Breast epithelium (tissue), 4 donors: ENCODE measurements around the gene NRCAM. TPM values are rescaled to one million over a fixed set of nuclear protein-coding genes. Genes with fewer than 3 reads are reported as not detected.

ENCODE experiments used
- DNase-seq, 2 donors: peaks; one replicate each; pipeline ENCODE4 v3.0.0-alpha.2; 2019; ENCODE audit warnings: low spot score in 2 of 2
- H3K27ac ChIP-seq, 2 donors: fragments of 200-600 bp; sonication (generic) in 1 of 2; one replicate each; pipeline ENCODE4 v1.5.1; 2016 to 2019; ENCODE audit warnings: mild to moderate bottlenecking in 1 of 2
- H3K27me3 ChIP-seq, 2 donors: fragments of 200-600 bp; sonication (generic) in 1 of 2; one replicate each; pipeline versions ENCODE4 v1.5.1 to v1.6.0; 2017 to 2019; ENCODE audit warnings: control low read depth in 1 of 2, mild to moderate bottlenecking in 1 of 2
- H3K36me3 ChIP-seq: fragments of 200-600 bp; one replicate; pipeline ENCODE4 v1.5.1; 2019
- H3K4me1 ChIP-seq, 2 donors: fragments of 200-600 bp; sonication (generic); one replicate each; pipeline ENCODE4 v1.5.1; 2016 to 2019; ENCODE audit warnings: control low read depth in 1 of 2
- H3K4me3 ChIP-seq, 3 donors: fragments of 200-600 bp; sonication (generic); 1 replicate in 2 of 3; 2 replicates in 1 of 3; pipeline ENCODE4 v1.5.1; 2016 to 2019; ENCODE audit warnings: mild to moderate bottlenecking in 3 of 3, moderate library complexity in 2 of 3
- H3K9me3 ChIP-seq, 2 donors: fragments of 200-600 bp; sonication (generic) in 1 of 2; one replicate each; pipeline ENCODE4 v1.5.1; 2016 to 2019; ENCODE audit warnings: control low read depth in 1 of 2
- CTCF ChIP-seq, 3 donors: fragments of 450-650 bp; IDR thresholded peaks; one replicate each; pipeline ENCODE4 v1.5.1; 2016 to 2017; ENCODE audit warnings: antibody characterized with exemption in 3 of 3, mild to moderate bottlenecking in 3 of 3, moderate library complexity in 3 of 3
- POLR2A ChIP-seq: fragments of 450-650 bp; IDR thresholded peaks from one replicate; pipeline ENCODE4 v1.6.1; 2016; ENCODE audit warnings: antibody characterized with exemption, mild to moderate bottlenecking, moderate library complexity
- POLR2AphosphoS5 ChIP-seq, 3 donors: sonication (generic); formaldehyde crosslinking; IDR thresholded peaks; one replicate each; pipeline ENCODE4 v1.6.1; 2017; ENCODE audit warnings: antibody characterized with exemption in 3 of 3
- intact Hi-C: fragments of 100-400 bp; cut with DNase I; formaldehyde crosslinking; loops from one replicate; pipeline ENCODE4 v1.15.1; 2023; ENCODE audit warnings: low total_unique reads
- total RNA-seq, 3 donors: library from RNA; depleted of rRNA; stranded (reverse); fragments of >200 nt; gene quantifications; one replicate each; pipeline ENCODE4 v1.1.0, GENCODE V29; 2016

Gene NRCAM
- total RNA-seq, 3 donors from 2014 or later, result 3.3 to 62.4 (median 4.2) TPM

- H3K4me3 ChIP-seq, result no peak overlapping the region
- TF ChIP-seq POLR2AphosphoS5 (IDR thresholded peaks at IDR 0.05) (no peak), CTCF (IDR thresholded peaks at IDR 0.05) (no peak), POLR2A (no peak)
- H3K36me3 ChIP-seq, result no peaks in the 10 kb centered on the region
- no peaks in the 10 kb centered on the region for H3K27me3 ChIP-seq
- H3K27ac ChIP-seq, result no peak overlapping the region
- intact Hi-C loops, result no loop called here
- no peak for DNase-seq
- H3K4me1 ChIP-seq, result no peaks in the 10 kb centered on the region
- H3K9me3 ChIP-seq, result no peaks in the 10 kb centered on the region
Observed at GRCh38 chr7:108332937-108333336, 123.3 kb downstream of the NRCAM start.

GRCh38 chr7:108331971-108332370 lies 124.3 kb downstream of the NRCAM start:
- no peaks in the 10 kb centered on the region for H3K9me3 ChIP-seq
- intact Hi-C loops, result no loop called here
- no peak for DNase-seq
- no peak overlapping the region for H3K27ac ChIP-seq
- H3K4me1 ChIP-seq, result no peaks in the 10 kb centered on the region
- no peaks in the 10 kb centered on the region for H3K36me3 ChIP-seq
- H3K27me3 ChIP-seq, result no peaks in the 10 kb centered on the region
- H3K4me3 ChIP-seq, result no peak overlapping the region
- TF ChIP-seq POLR2A (no peak), CTCF (IDR thresholded peaks at IDR 0.05) (no peak), POLR2AphosphoS5 (IDR thresholded peaks at IDR 0.05) (no peak)

- no peak for TF ChIP-seq POLR2A
- no peak for TF ChIP-seq CTCF (IDR thresholded peaks at IDR 0.05)
- no peak for TF ChIP-seq POLR2AphosphoS5 (IDR thresholded peaks at IDR 0.05)
Observed at GRCh38 chr7:108330227-108330626, 126.0 kb downstream of the NRCAM start.

GRCh38 chr7:108329514-108329913 lies 126.7 kb downstream of the NRCAM start:
- Histone ChIP-seq H3K27me3 (no peaks in the 10 kb centered on the region), H3K36me3 (no peaks in the 10 kb centered on the region), H3K9me3 (no peaks in the 10 kb centered on the region), H3K4me1 (no peaks in the 10 kb centered on the region), H3K4me3 (no peak overlapping the region), H3K27ac (no peak overlapping the region)
- no peak for TF ChIP-seq CTCF (IDR thresholded peaks at IDR 0.05)
- TF ChIP-seq POLR2AphosphoS5 (IDR thresholded peaks at IDR 0.05), result no peak
- no peak for TF ChIP-seq POLR2A
- DNase-seq, result no peak
- intact Hi-C loops, result no loop called here

More at GRCh38 chr7:108330227-108330626, 126.0 kb downstream of the NRCAM start:
- no peaks in the 10 kb centered on the region for H3K27me3 ChIP-seq
- DNase-seq, result no peak
- no peak overlapping the region for H3K27ac ChIP-seq
- no peaks in the 10 kb centered on the region for H3K9me3 ChIP-seq
- H3K4me3 ChIP-seq, result no peak overlapping the region
- no peaks in the 10 kb centered on the region for H3K4me1 ChIP-seq
- H3K36me3 ChIP-seq, result no peaks in the 10 kb centered on the region
- intact Hi-C loops, result no loop called here

- no peak for DNase-seq
- no peaks in the 10 kb centered on the region for H3K36me3 ChIP-seq
- no peak overlapping the region for H3K27ac ChIP-seq
- H3K27me3 ChIP-seq, result no peaks in the 10 kb centered on the region
- no peak for TF ChIP-seq POLR2AphosphoS5 (IDR thresholded peaks at IDR 0.05)
- TF ChIP-seq POLR2A, result no peak
- no peak for TF ChIP-seq CTCF (IDR thresholded peaks at IDR 0.05)
- intact Hi-C loops, result no loop called here
- no peaks in the 10 kb centered on the region for H3K4me1 ChIP-seq
- H3K9me3 ChIP-seq, result no peaks in the 10 kb centered on the region
- H3K4me3 ChIP-seq, result no peak overlapping the region
Observed at GRCh38 chr7:108328174-108328651, 128.0 kb downstream of the NRCAM start.
